BJ (cell line): ENCODE results near the gene MYLK. TPM values are rescaled to one million over a fixed set of nuclear protein-coding genes. Genes with fewer than 3 reads are reported as not detected.

Experiments
- CTCF ChIA-PET: fragments of 350-600 bp; formaldehyde crosslinking; extraction: SDS; loops from one replicate; lab custom pipeline; 2021; ENCODE audit warnings: antibody characterized with exemption, inconsistent platforms; lab: Yijun Ruan, JAX
- POLR2A ChIA-PET: fragments of 300-600 bp; sonication (Branson Sonifier 250); formaldehyde crosslinking; extraction: SDS; loops from one replicate; lab custom pipeline; 2021; ENCODE audit warnings: antibody characterized with exemption; lab: Charles Lee
- DNase-seq: peaks from one replicate; pipeline ENCODE4 v3.0.0-alpha.2; 2011; ENCODE audit warnings: low read depth
- H3K27me3 ChIP-seq: 2 replicates; pipeline ENCODE4 v1.6.0; 2011; ENCODE audit warnings: low read length; ENCODE audit not compliant: control insufficient read depth, insufficient read depth
- H3K36me3 ChIP-seq: 2 replicates; pipeline ENCODE4 v1.5.1; 2011; ENCODE audit warnings: low read length; ENCODE audit not compliant: control insufficient read depth, insufficient read depth
- H3K4me3 ChIP-seq: 2 replicates; pipeline ENCODE4 v1.5.1; 2011; ENCODE audit warnings: low read depth, mild to moderate bottlenecking, control low read depth, low read length
- polyA plus RNA-seq: library from polyadenylated mRNA; depleted of rRNA; stranded (reverse); fragments of >200 nt; gene quantifications from 2 replicates; pipeline ENCODE4 v1.2.3, GENCODE V29; 2011
- TF ChIP-seq, protein P1 (sequence below): IDR thresholded peaks from 2 replicates; pipeline ENCODE4 v1.5.1; 2011; ENCODE audit warnings: low read depth, mild to moderate bottlenecking, control low read depth, inconsistent platforms, low read length, moderate library complexity; ENCODE audit not compliant: insufficient read depth

MYLK gene
- polyA plus RNA-seq, 1 experiment = 734 TPM

DNA sequence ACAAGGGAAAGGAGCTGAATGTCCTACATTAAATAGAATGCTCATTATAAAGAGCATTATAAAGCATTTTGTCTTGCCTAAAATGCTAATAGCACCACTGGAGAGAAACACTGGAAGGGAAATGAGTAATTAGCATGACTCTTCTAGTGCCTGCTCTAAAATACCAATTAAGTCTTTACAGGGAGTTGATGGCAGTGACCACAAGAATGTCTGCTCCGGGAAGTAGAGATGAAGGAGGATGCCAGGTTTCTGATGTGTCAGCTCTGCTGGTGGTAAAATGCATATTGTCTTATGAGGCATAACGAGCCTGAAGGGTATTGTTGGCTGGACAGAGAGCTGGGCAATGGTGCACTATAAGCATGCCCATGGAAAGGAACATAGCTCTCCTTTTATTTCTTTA lies 49.5 kb downstream of the MYLK start:
- H3K27me3 ChIP-seq = no peaks in the 10 kb centered on the region
- DNase-seq = peak; percentile 78
- ChIA-PET POLR2A (no interaction called here), CTCF (interaction anchor here (1.7 kb wide), 1 partner anchor 106 kb away, joined by 3 read pairs; no protein-coding TSS in a partner anchor)
- H3K36me3 ChIP-seq = peaks cover 21% of the 10 kb centered on the region
- TF ChIP-seq, protein P1, sequence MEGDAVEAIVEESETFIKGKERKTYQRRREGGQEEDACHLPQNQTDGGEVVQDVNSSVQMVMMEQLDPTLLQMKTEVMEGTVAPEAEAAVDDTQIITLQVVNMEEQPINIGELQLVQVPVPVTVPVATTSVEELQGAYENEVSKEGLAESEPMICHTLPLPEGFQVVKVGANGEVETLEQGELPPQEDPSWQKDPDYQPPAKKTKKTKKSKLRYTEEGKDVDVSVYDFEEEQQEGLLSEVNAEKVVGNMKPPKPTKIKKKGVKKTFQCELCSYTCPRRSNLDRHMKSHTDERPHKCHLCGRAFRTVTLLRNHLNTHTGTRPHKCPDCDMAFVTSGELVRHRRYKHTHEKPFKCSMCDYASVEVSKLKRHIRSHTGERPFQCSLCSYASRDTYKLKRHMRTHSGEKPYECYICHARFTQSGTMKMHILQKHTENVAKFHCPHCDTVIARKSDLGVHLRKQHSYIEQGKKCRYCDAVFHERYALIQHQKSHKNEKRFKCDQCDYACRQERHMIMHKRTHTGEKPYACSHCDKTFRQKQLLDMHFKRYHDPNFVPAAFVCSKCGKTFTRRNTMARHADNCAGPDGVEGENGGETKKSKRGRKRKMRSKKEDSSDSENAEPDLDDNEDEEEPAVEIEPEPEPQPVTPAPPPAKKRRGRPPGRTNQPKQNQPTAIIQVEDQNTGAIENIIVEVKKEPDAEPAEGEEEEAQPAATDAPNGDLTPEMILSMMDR = no peak
- no peak overlapping the region for H3K4me3 ChIP-seq

DNA sequence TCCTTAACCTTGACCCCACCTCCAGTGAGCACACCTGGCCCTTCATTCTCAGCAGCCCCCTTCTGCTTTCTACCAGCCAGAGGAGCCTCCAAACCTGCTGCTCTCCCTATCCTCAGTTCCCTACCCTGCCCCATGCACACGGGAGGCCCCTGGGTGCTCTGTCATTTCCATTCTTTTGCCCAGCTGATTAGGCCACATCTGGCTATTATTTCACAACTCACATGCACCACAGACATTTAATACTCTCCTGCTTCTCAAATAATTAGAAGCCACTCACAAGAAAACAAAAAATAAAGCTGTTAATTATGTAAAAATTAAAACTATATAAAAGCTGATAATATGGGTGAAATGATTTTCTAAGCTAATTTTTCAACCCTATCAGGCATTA lies 50.7 kb downstream of the MYLK start:
- Histone ChIP-seq H3K4me3 (no peak overlapping the region), H3K36me3 (peaks cover 21% of the 10 kb centered on the region), H3K27me3 (no peaks in the 10 kb centered on the region)
- TF ChIP-seq, protein P1 = no peak
- ChIA-PET POLR2A (no interaction called here), CTCF (interaction anchor here (1.7 kb wide), 2 partner anchors 49 to 105 kb away, joined by 3 to 6 read pairs; no protein-coding TSS in a partner anchor)
- no peak for DNase-seq

DNA sequence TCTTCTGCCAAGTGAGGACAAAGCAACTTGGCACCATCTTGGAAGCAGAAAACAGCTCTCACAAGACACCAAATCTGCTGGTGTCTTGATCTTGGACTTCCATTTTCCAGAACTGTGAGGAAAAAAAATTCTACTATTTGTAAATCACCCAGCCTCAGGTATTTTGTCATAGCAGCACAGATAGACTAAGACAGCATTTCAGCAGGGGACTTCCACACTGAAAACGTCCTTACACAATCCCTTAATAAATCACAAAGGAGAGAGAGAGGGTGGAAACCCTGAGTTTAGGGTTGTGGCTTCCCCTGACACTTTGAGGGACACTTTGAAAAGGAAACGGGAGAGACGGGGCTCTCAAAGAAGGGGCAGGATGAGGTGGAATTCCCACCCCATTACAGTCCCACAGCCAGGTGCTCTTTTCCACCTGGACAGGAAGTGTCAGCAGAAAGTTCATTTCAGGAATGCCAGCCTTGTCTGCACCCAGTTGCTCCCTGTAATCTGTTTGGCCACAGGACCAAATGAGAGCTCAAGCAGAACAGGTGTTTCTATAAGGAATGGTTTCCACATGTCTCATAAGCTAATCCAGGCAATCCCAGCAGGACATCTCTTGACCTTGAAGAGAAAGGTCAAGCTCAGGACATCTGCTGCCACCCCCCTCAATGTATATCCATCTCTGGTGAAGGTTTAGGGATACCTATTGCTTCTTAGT lies 51.3 kb downstream of the MYLK start:
- TF ChIP-seq, protein P1 = no peak
- H3K27me3 ChIP-seq = no peaks in the 10 kb centered on the region
- peaks cover 21% of the 10 kb centered on the region for H3K36me3 ChIP-seq
- POLR2A ChIA-PET = interaction anchor here (0.5 kb wide), 1 partner anchor 31 kb away, joined by 5 read pairs; no protein-coding TSS in a partner anchor
- DNase-seq = no peak
- H3K4me3 ChIP-seq = no peak overlapping the region
- CTCF ChIA-PET = interaction anchor here (1.7 kb wide), 1 partner anchor 49 kb away, joined by 6 read pairs; no protein-coding TSS in a partner anchor

DNA sequence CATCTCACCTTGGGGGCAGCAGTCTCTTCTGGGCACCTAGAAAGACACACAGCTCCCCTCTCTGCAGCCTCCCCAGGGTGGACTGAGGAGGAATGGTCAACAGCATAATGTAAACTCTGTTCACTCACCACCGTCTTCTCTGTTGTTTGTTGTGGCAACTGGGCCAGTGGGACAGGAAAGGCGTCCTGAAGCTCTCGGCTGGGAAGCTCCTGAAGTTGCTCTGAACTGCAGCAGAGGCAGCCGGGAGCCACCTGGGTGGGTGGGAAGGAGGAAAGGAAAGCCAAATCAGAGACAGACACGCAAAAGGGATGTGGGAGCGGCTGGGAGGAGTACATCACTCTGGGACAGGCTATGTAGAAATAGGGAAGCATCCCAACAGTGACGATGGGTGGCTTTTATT lies 52.7 kb downstream of the MYLK start:
- Histone ChIP-seq H3K4me3 (no peak overlapping the region), H3K36me3 (peaks cover 23% of the 10 kb centered on the region), H3K27me3 (no peaks in the 10 kb centered on the region)
- ChIA-PET CTCF (interaction anchor here (0.7 kb wide), 1 partner anchor 10 kb away, joined by 3 read pairs; no protein-coding TSS in a partner anchor), POLR2A (no interaction called here)
- TF ChIP-seq, protein P1 = no peak
- no peak for DNase-seq

DNA sequence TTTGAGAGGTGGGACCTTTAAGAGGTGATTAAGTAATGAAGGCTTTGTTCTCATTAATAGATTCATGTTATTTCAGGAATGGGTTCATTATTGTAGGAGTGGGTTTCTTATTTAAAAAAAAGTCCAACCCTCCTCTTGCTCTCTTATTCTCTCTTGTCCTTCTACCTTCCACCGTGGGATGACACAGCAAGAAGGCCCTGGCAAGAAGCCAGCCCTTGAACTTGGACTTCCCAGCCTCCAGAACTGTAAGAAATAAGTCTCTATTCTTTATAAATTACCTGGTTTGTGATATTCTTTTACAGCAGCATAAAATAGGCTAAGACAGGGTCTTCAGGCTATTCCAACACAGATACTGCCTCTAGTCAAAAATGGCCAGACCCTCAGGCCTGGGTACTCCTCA lies 62.2 kb downstream of the MYLK start:
- CTCF ChIA-PET = no interaction called here
- no peak overlapping the region for H3K4me3 ChIP-seq
- peaks cover 42% of the 10 kb centered on the region for H3K36me3 ChIP-seq
- no peaks in the 10 kb centered on the region for H3K27me3 ChIP-seq
- TF ChIP-seq, protein P1 = no peak
- no peak for DNase-seq
- POLR2A ChIA-PET = no interaction called here
